Measurements from ENCODE around the gene LYPD1. TPM values are rescaled to one million over a fixed set of nuclear protein-coding genes. Genes with fewer than 3 reads are reported as not detected.

LYPD1 gene
- total and polyA plus RNA-seq, 10 of the 15 experiments (the other 5 are each of a cell fraction or from before 2014, with no cell fraction given): not detected

GRCh38 chr2:132606649-132607048 is 63.4 kb downstream of the LYPD1 start:
- no peak overlapping the region for H3K4me2 ChIP-seq (ENCODE audit: control insufficient read depth, insufficient read depth)
- no peak overlapping the region for H3K9ac ChIP-seq (ENCODE audit: control insufficient read depth, insufficient read depth, low read length)
- no peak overlapping the region for H2AFZ ChIP-seq (ENCODE audit: control insufficient read depth, low read depth, low read length)
- H3K27me3 ChIP-seq (replicated peaks in 1 of 2; ENCODE audit: control insufficient read depth in 2 of 2, insufficient read depth in 2 of 2, low read length in 1 of 2): no peaks in the 10 kb centered on the region
- in situ Hi-C loops (cut with MboI) (no loop called here), intact Hi-C loops (cut with micrococcal nuclease; ENCODE audit: unreplicated experiment) (no loop called here)
- H3K79me2 ChIP-seq (ENCODE audit: control insufficient read depth, insufficient read depth, low read length): no peaks in the 10 kb centered on the region
- H4K20me1 ChIP-seq (ENCODE audit: control insufficient read depth, insufficient read depth): no peaks in the 10 kb centered on the region
- CTCF ChIA-PET: no interaction called here
- H3K27ac ChIP-seq (ENCODE audit: control insufficient read depth, insufficient read depth): no peak overlapping the region
- POLR2A ChIA-PET: no interaction called here
- no peaks in the 10 kb centered on the region for H3K4me1 ChIP-seq (ENCODE audit: control insufficient read depth, insufficient read depth, low read length)
- TF ChIP-seq ASH2L (IDR thresholded peaks at IDR 0.05; ENCODE audit: borderline replicate concordance, low read depth): no peak
- TF ChIP-seq CREM (IDR thresholded peaks at IDR 0.05; ENCODE audit: low read depth): no peak
- no peak for TF ChIP-seq HDGF (IDR thresholded peaks at IDR 0.05)
- no peak for TF ChIP-seq FOS (IDR thresholded peaks at IDR 0.05; ENCODE audit: borderline replicate concordance, extremely low read depth, insufficient read length)
- no peak for TF ChIP-seq SUZ12 (IDR thresholded peaks at IDR 0.05; ENCODE audit: unreplicated experiment)
- TF ChIP-seq IKZF1 (conservative IDR thresholded peaks at IDR 0.05): no peak
- no peak for TF ChIP-seq GABPA (IDR thresholded peaks at IDR 0.05; ENCODE audit: low read depth)
- TF ChIP-seq RELA (IDR thresholded peaks at IDR 0.05; ENCODE audit: borderline replicate concordance, partially characterized antibody): no peak
- no peak for TF ChIP-seq RUNX3 (IDR thresholded peaks at IDR 0.05; ENCODE audit: low read length)
- TF ChIP-seq E2F8 (IDR thresholded peaks at IDR 0.05; ENCODE audit: low read depth, partially characterized antibody): no peak
- no peak for TF ChIP-seq HDAC2 (IDR thresholded peaks at IDR 0.05)
- TF ChIP-seq JUND (IDR thresholded peaks at IDR 0.05; ENCODE audit: low read depth, low read length): no peak
- no peak for TF ChIP-seq TBL1XR1 (IDR thresholded peaks at IDR 0.05; ENCODE audit: low read depth, low read length)
- no peak for TF ChIP-seq RCOR1 (conservative IDR thresholded peaks at IDR 0.05; ENCODE audit: low read depth, low read length)
- no peak for TF ChIP-seq DPF2 (IDR thresholded peaks at IDR 0.05)
- H3K36me3 ChIP-seq (ENCODE audit: control insufficient read depth in 2 of 2, insufficient read depth in 2 of 2, low read length in 1 of 2): no peaks in the 10 kb centered on the region
- no TSS peak for BruUV-seq (replicated peaks)
- SMC1A ChIA-PET (ENCODE audit: uncharacterized antibody, unreplicated experiment): interaction anchor here (1.6 kb wide), 1 partner anchor 11 kb away, joined by 3 read pairs; no protein-coding TSS in a partner anchor
- no peak for ATAC-seq
- DNase-seq (ENCODE audit: low read depth, low spot score): no peak
- RAD21 ChIA-PET (ENCODE audit: unreplicated experiment): no interaction called here
- no peak for FAIRE-seq
- H3K4me3 ChIP-seq: no peak overlapping the region
- no peaks in the 10 kb centered on the region for H3K9me3 ChIP-seq (replicated peaks; ENCODE audit: control insufficient read depth, insufficient read depth, low read length)
- WGBS (ENCODE audit: insufficient coverage, insufficient replicate concordance, low lambda C conversion rate, missing lambda C conversion rate): 10% methylated on average over 8 of the region's 8 CpGs
